Lower lobe of right lung (tissue), 2 donors: ENCODE measurements around the gene TOX3. TPM values are rescaled to one million over a fixed set of nuclear protein-coding genes. Genes with fewer than 3 reads are reported as not detected.
A peak's percentile ranks its signal among the peaks of the same experiment; 100 is the strongest.

Experiments
- ATAC-seq, 2 donors: fragments of 200-7000 bp; cut with Tn5 transposase; one replicate each; pipeline ENCODE4 v1.9.1; 2020 to 2022; ENCODE audit warnings: mild to moderate bottlenecking in 2 of 2, moderate library complexity in 2 of 2
- DNase-seq: peaks from one replicate; pipeline ENCODE4 v3.0.0-alpha.2; 2020
- H3K27ac ChIP-seq: fragments of 200-600 bp; one replicate; pipeline ENCODE4 v1.8.0; 2022
- H3K27me3 ChIP-seq: fragments of 200-600 bp; one replicate; pipeline ENCODE4 v1.8.0; 2022; ENCODE audit warnings: low read depth
- H3K36me3 ChIP-seq: fragments of 200-600 bp; one replicate; pipeline ENCODE4 v1.8.0; 2022; ENCODE audit warnings: mild to moderate bottlenecking
- H3K4me1 ChIP-seq: fragments of 200-600 bp; one replicate; pipeline ENCODE4 v1.8.0; 2022
- H3K4me3 ChIP-seq: fragments of 200-600 bp; one replicate; pipeline ENCODE4 v1.8.0; 2022; ENCODE audit warnings: mild to moderate bottlenecking
- H3K9me3 ChIP-seq: fragments of 200-600 bp; one replicate; pipeline ENCODE4 v1.8.0; 2022
- CTCF ChIP-seq: fragments of 200-600 bp; IDR thresholded peaks from one replicate; pipeline ENCODE4 v1.8.0; 2022; ENCODE audit warnings: antibody characterized with exemption, mild to moderate bottlenecking
- intact Hi-C: fragments of 100-400 bp; cut with DNase I; formaldehyde crosslinking; loops from one replicate; pipeline ENCODE4 v1.11.0; 2022
- total RNA-seq: library from RNA; stranded (reverse); fragmentation: NEBNext Ultra II Directional; extraction: Animal tissue kit (Norgen Biotek cat#: 25700); gene quantifications from one replicate; pipeline ENCODE4 v1.2.1, GENCODE V29; 2021
- donor health status: DM: no; HTN: yes; CAD: no; lungs with severe emphysema.

Gene TOX3
- total RNA-seq, 1 donor from 2014 or later, result 4.1 TPM

DNA sequence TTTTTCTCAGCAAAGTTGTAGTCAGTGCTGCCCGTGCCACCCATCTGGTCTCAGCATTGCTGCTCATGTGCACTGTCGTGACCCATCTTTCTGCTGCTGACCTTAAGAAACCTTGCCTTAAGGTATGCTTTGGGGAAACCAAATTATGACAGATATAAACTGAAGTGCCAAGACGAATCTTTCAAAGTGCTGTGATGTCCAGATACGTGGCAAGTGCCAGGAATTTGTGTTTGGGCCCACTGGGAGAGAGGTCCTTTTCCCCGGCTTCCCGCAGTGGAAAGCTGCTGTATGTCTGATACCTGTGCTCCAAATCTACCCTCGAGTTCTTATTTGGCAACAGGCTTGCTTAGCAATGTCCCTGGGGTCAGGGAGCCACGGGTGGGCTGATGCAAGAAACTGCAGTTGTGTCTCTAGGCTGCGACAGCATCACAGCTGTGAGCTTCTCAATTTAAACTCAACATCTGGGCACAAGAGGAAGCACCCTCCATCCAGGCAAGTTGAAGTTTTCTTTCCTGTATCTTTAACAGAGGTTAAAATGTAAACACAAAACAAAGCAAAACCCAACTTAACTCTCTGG, 30.3 kb upstream of the TOX3 start:
- H3K9me3 ChIP-seq, result no peaks in the 10 kb centered on the region
- H3K36me3 ChIP-seq, result no peaks in the 10 kb centered on the region
- intact Hi-C loops, result no loop called here
- no peaks in the 10 kb centered on the region for H3K27me3 ChIP-seq
- no peak for TF ChIP-seq CTCF
- no peak overlapping the region for H3K27ac ChIP-seq
- ATAC-seq (no peak), DNase-seq (no peak)
- no peak overlapping the region for H3K4me3 ChIP-seq
- no peaks in the 10 kb centered on the region for H3K4me1 ChIP-seq

DNA sequence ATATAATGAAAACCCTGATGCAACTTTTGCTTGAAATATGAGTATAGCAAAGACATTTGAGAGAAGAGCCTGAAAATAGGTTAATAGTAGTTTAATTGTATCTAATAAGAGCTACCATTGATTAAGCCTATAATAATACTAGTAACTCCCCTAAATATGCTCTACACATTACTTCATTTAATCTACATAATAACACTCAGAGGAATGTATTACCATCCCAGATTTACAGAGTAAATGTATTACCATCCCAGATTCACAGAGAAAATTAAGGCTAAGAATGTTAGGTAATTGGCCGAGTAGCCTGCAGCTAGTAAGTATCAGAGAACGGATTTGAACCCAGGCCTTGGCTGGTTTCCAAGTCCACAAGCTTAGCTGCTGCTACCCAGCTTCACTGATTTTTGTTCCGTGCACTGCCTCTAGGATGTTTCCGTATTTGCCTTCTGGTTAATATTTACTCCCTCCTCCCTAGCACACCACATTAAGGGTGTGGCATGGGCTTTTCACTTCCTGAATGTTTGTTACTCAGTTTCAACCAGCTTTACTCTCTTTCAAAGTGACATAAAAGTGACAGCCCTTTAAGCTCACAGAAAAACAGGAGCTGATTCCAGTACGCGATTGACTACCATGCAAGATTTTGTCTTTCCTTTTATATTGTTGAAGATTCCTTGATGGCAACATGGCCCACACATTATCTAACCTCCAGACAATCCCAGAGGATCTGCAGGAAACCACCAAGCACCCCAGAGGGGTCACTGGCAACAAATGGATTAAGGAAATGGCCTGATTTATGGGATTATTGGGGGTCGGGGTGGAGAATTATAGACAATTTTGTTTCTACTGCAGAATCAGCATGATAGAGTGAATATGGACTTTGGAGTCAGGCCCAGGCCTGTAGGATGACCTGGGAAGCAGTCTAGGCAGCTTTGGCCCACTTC, 26.7 kb upstream of the TOX3 start:
- Histone ChIP-seq H3K27ac (no peak overlapping the region), H3K4me3 (no peak overlapping the region), H3K9me3 (no peaks in the 10 kb centered on the region), H3K36me3 (no peaks in the 10 kb centered on the region), H3K4me1 (no peaks in the 10 kb centered on the region), H3K27me3 (no peaks in the 10 kb centered on the region)
- no peak for TF ChIP-seq CTCF
- ATAC-seq (peak; percentile 83), DNase-seq (no peak)
- intact Hi-C loops, result no loop called here

DNA sequence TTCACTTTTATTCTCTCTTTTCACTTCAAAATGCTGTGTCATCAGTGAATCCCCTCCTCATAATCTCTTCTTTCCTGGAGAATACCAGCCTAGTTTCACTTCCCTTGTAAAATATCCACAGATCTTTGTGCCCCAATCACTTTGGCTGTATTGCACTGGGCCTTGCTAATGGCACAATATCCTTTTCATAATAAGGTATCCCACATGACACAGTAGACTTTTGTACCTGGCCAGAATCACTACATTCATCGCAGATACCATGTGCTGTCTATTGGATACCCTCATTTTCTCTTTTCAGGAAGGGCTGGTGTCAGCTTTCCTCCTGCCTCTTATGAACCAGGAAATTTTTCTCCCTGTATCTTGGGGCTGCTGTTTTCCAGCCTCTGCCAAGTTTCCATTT, 25.7 kb upstream of the TOX3 start:
- Histone ChIP-seq H3K27me3 (no peaks in the 10 kb centered on the region), H3K27ac (no peak overlapping the region), H3K4me1 (no peaks in the 10 kb centered on the region), H3K36me3 (no peaks in the 10 kb centered on the region), H3K9me3 (no peaks in the 10 kb centered on the region), H3K4me3 (no peak overlapping the region)
- intact Hi-C loops, result no loop called here
- ATAC-seq (no peak), DNase-seq (no peak)
- no peak for TF ChIP-seq CTCF

- H3K9me3 ChIP-seq, result no peaks in the 10 kb centered on the region
- H3K36me3 ChIP-seq, result no peaks in the 10 kb centered on the region
- intact Hi-C loops, result no loop called here
- no peaks in the 10 kb centered on the region for H3K27me3 ChIP-seq
- H3K27ac ChIP-seq, result no peak overlapping the region
- ATAC-seq (no peak), DNase-seq (no peak)
- H3K4me3 ChIP-seq, result no peak overlapping the region
- no peaks in the 10 kb centered on the region for H3K4me1 ChIP-seq
- TF ChIP-seq CTCF, result no peak
These were observed 23.6 kb upstream of the TOX3 start for GRCh38 chr16:52570495-52571091.

- no peak for DNase-seq
- intact Hi-C loops, result no loop called here
- ATAC-seq, result no peak
These were observed 22.8 kb upstream of the TOX3 start for GRCh38 chr16:52569701-52570100.

More at GRCh38 chr16:52569701-52570100, 22.8 kb upstream of the TOX3 start:
- Histone ChIP-seq H3K4me1 (no peaks in the 10 kb centered on the region), H3K4me3 (no peak overlapping the region), H3K27ac (no peak overlapping the region), H3K27me3 (no peaks in the 10 kb centered on the region), H3K9me3 (no peaks in the 10 kb centered on the region), H3K36me3 (no peaks in the 10 kb centered on the region)
- TF ChIP-seq CTCF, result no peak
